ENCODE results near the gene A1CF. TPM values are rescaled to one million over a fixed set of nuclear protein-coding genes. Genes with fewer than 3 reads are reported as not detected.
"Not testable (repeated sequence)": the region's sequence is repeated elsewhere in the genome, so short reads cannot be mapped to it uniquely, and the experiment has no call there.

A1CF gene, protein sequence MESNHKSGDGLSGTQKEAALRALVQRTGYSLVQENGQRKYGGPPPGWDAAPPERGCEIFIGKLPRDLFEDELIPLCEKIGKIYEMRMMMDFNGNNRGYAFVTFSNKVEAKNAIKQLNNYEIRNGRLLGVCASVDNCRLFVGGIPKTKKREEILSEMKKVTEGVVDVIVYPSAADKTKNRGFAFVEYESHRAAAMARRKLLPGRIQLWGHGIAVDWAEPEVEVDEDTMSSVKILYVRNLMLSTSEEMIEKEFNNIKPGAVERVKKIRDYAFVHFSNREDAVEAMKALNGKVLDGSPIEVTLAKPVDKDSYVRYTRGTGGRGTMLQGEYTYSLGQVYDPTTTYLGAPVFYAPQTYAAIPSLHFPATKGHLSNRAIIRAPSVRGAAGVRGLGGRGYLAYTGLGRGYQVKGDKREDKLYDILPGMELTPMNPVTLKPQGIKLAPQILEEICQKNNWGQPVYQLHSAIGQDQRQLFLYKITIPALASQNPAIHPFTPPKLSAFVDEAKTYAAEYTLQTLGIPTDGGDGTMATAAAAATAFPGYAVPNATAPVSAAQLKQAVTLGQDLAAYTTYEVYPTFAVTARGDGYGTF
- under 1 TPM in 2 of 4 donors, not detected in 2; 0.06 to 0.18 TPM for total RNA-seq
- polyA plus RNA-seq, result not detected
- long read RNA-seq, donor 1, result 0 reads
- long read RNA-seq, donor 2, result 0 reads
- long read RNA-seq, donor 3, partial matches to known transcripts, result 0 of 1 reads
- long read RNA-seq, donor 3, other reads (novel, unspliced or antisense), result 1 of 1 reads
- long read RNA-seq, donor 4, result 0 reads

DNA sequence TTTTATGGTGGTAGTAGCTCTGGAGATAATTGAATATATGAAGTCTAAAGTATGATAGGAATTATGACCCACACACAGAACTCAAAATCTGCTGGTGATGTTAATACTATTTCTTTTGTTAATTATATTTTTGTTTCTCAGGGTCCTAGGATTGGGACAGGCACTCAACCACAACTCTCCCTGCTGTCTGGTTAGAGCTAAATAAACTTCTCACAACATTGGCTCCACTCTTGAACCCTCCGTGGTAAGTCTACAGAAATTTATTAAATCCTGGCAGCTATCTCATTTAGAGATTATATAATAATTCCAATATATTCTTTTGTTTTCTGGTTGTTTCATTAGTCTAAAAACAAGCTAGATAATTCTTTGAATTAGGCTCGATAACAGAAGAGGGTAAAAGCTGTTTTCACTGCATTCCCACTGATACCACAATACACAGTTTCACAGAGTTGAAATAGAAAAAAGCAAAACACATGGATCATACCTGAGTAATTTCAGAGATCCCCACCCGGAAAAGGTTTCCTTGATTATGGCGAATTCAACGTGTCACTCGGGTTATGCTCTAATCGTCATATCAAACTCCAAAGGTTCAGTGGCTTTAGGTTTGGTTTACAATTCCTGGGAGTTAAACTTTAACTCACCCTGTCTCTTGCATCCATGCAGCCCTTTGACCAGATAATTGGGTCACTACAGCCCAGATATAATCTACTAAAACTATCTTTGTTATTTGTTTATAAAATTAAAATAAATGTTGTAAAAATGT, at the start of gene A1CF:
Gene A1CF (minus strand): TSS at position 531 of the 763 bp plus-strand sequence. CDS start 25,687 bp downstream, outside the sequence.
- Histone ChIP-seq H3K27ac (ENCODE audit: low read length) (no peak within 1 kb of the TSS), H3K4me1 (ENCODE audit: control insufficient read depth, insufficient read depth, low read length) (no peaks in the 10 kb centered on the region), H3K27me3 (ENCODE audit: control insufficient read depth, insufficient read depth) (no peaks in the 10 kb centered on the region), H3K4me3 (ENCODE audit: low read length) (no peak within 1 kb of the TSS), H3K9me3 (ENCODE audit: control insufficient read depth, low read length) (no peaks in the 10 kb centered on the region)
- intact Hi-C loops (cut with DNase I), result no loop called here
- 78% methylated on average over 7 of the region's 7 CpGs for WGBS
- no peak for ATAC-seq
- no peak for DNase-seq

DNA sequence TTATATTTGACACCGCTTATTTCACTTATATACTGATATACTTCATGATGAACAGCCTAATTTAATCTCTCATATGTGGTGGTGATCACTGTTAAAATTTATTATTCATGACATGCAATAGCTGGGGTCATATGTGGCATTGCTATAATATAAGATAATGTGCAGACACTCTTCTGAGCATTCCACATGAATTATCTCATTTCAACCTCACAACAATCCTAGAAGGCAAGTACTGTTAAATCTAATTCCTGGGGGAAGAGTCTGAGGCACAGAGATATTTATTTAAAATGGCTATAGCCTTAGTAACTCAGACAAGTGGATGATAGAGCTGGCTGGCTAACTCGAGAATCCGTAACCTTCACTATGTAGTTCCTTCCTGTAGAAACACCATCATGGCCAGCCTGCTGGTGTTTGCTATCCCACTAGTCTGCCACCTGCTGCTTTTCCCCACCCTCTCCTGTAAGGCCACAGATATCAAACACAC, 46.6 kb upstream of the A1CF start:
- ATAC-seq (no peak), DNase-seq (no peak)
- Histone ChIP-seq H3K4me1 (ENCODE audit: control insufficient read depth, insufficient read depth, low read length) (no peaks in the 10 kb centered on the region), H3K9me3 (ENCODE audit: control insufficient read depth, low read length) (no peaks in the 10 kb centered on the region), H3K4me3 (ENCODE audit: low read length) (no peak overlapping the region), H3K27ac (ENCODE audit: low read length) (no peak overlapping the region), H3K27me3 (ENCODE audit: control insufficient read depth, insufficient read depth) (no peaks in the 10 kb centered on the region)
- intact Hi-C loops (cut with DNase I), result loop anchor here in 1 of 4 donors (10.0 kb wide), 1 partner anchor 147 kb away; no protein-coding TSS in a partner anchor
- WGBS, result 63% methylated on average over 3 of the region's 3 CpGs

DNA sequence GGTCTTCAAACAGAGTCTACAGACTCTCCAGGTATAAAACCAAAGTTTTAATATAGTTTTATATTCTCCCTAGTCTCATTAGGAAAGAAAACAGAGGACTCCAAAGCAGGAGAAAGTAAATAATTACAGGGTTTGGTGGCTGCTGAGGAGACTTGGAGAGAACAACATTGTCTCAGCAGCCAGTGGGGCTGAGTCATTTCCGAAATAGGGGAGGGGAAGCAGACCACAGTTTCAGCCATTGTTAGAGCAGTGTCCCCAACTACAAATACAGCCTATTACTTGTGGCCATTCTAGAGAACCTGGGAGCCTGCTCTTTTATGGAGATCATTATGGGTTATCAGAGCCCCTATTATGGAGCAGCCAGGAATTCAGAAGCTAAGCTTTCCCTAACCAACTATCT, 44.2 kb upstream of the A1CF start:
- intact Hi-C loops (cut with DNase I), result loop anchor here in 1 of 4 donors (10.0 kb wide), 1 partner anchor 145 kb away; no protein-coding TSS in a partner anchor
- no peak overlapping the region for H3K27ac ChIP-seq (ENCODE audit: low read length)
- DNase-seq (no peak), ATAC-seq (no peak)
- no peaks in the 10 kb centered on the region for H3K4me1 ChIP-seq (ENCODE audit: control insufficient read depth, insufficient read depth, low read length)
- H3K27me3 ChIP-seq (ENCODE audit: control insufficient read depth, insufficient read depth), result no peaks in the 10 kb centered on the region
- no peak overlapping the region for H3K4me3 ChIP-seq (ENCODE audit: low read length)
- H3K9me3 ChIP-seq (ENCODE audit: control insufficient read depth, low read length), result no peaks in the 10 kb centered on the region
- WGBS, result 72% methylated on average over 1 of the region's 1 CpG

DNA sequence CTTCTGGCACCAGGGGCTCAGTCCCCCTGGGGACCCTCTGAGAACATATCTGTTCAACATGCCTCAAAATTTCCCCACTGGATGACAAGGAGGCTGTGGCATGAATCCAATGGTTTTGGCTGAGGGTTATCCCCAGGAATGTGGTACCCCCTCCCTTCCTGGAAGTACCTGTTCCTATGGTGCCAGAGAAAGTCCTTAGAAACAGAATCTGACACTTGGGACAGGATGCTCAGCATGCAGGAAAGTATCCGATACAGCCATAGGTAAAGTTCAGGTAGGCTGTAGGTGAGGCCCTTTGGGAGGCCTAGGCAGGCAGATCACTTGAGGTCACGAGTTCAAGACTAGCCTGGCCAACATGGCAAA, 42.7 kb upstream of the A1CF start:
- no peaks in the 10 kb centered on the region for H3K27me3 ChIP-seq (ENCODE audit: control insufficient read depth, insufficient read depth)
- ATAC-seq (peak; percentile 25 to 29), DNase-seq (no peak)
- H3K4me3 ChIP-seq (ENCODE audit: low read length), result no peak overlapping the region
- H3K27ac ChIP-seq (ENCODE audit: low read length), result peak overlapping the region; percentile 20
- no peaks in the 10 kb centered on the region for H3K9me3 ChIP-seq (ENCODE audit: control insufficient read depth, low read length)
- H3K4me1 ChIP-seq (ENCODE audit: control insufficient read depth, insufficient read depth, low read length), result no peaks in the 10 kb centered on the region
- 43% methylated on average over 2 of the region's 2 CpGs for WGBS
- intact Hi-C loops (cut with DNase I), result no loop called here

DNA sequence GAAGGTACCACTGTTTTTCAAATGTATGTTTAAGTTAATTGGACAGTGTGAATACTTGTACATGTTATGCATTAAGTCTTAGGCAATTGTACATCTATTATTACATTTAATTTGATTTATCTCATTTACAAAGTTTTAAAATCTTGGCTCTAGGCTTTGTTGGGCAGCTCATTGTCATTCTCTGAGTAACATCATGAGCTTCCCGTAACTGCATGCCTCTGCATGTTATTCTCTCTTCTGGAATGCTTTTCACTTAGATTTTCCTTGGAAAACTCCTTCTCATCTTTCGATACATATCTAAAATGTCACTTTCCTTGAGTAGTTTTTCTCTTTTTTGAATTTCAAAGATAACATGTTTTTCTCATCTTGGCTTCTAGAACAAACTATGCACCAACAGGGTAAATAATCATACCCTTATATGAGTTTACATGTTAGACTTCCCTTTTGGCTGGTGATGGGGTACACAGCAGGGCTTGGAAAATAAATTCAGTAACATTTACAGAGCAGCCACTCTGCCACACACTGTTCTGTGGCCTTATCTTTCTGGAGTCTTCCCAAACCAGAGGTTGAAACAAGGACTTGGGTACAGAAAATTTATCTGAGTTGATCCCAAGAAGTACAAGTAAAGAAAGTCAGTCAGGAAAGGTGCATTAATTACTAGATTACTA, 42.2 kb upstream of the A1CF start:
- 64% methylated on average over 2 of the region's 2 CpGs for WGBS
- peak overlapping the region; percentile 20 for H3K27ac ChIP-seq (ENCODE audit: low read length)
- peak; percentile 78 to 83 for ATAC-seq
- no peaks in the 10 kb centered on the region for H3K4me1 ChIP-seq (ENCODE audit: control insufficient read depth, insufficient read depth, low read length)
- H3K4me3 ChIP-seq (ENCODE audit: low read length), result no peak overlapping the region
- no peak for DNase-seq
- H3K27me3 ChIP-seq (ENCODE audit: control insufficient read depth, insufficient read depth), result no peaks in the 10 kb centered on the region
- H3K9me3 ChIP-seq (ENCODE audit: control insufficient read depth, low read length), result no peaks in the 10 kb centered on the region
- intact Hi-C loops (cut with DNase I), result no loop called here

DNA sequence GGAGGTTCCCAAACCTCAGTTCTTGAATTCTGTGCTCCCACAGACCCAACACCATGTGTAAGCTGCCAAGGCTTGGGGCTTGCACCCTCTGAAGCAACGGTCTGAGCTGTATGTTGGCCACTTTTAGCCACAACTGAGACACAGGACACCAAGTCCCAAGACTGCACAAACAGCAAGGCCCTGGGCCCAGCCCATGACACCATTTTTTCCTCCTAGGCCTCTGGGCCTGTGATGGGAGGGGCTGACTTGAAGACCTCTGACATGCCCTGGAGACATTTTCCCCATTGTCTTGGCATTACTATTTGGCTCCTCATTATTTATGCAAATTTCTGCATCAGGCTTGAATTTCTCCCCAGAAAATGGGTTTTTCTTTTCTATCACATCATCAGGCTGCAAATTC, 38.0 kb upstream of the A1CF start:
- H3K4me3 ChIP-seq (ENCODE audit: low read length); DNase-seq; ATAC-seq; intact Hi-C loops (cut with DNase I); H3K4me1 ChIP-seq (ENCODE audit: control insufficient read depth, insufficient read depth, low read length); H3K27me3 ChIP-seq (ENCODE audit: control insufficient read depth, insufficient read depth); H3K9me3 ChIP-seq (ENCODE audit: control insufficient read depth, low read length); H3K27ac ChIP-seq (ENCODE audit: low read length): not testable (repeated sequence)
- WGBS, result 43% methylated on average over 1 of the region's 1 CpG

DNA sequence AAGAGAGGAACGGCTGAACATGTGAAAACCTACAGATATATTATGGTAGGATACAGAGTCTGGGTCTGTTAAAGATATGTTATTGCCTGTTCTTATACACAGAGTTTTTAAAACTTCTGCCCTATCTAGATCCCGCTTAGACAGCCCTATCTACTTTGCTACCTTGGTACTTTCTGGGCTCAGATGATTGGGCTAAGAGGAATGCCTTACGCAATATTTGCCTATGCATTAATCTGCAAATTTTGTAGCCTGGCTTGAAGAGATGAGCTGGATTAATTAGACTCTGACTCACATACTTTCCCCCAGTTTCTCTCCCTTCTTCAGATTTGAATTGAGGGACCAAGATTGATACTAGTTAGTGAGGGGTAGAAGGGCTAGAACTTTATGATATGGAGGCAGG, 33.6 kb upstream of the A1CF start:
- ATAC-seq, result no peak
- Histone ChIP-seq H3K27me3 (ENCODE audit: control insufficient read depth, insufficient read depth) (no peaks in the 10 kb centered on the region), H3K4me1 (ENCODE audit: control insufficient read depth, insufficient read depth, low read length) (no peaks in the 10 kb centered on the region), H3K27ac (ENCODE audit: low read length) (no peak overlapping the region), H3K9me3 (ENCODE audit: control insufficient read depth, low read length) (no peaks in the 10 kb centered on the region), H3K4me3 (ENCODE audit: low read length) (no peak overlapping the region)
- intact Hi-C loops (cut with DNase I), result no loop called here
- DNase-seq, result no peak
- WGBS, result 88% methylated on average over 3 of the region's 3 CpGs

DNA sequence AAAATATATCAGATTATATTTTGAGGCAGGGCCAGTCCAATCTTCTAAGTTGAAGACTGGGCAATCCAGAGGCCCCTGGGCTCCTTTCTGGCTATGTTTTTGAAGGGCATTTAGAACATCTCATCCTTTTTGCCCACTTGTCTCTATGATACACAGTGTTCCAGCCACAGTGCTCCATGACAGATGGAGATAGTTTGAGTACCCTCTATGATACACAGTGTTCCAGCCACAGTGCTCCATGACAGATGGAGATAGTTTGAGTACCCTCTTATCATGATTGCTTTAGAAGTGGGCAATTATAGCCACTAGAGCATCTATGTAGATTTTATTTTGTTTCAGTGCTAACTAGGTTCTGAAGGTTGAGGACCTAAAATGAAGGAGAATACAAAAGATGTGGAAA, 33.1 kb upstream of the A1CF start:
- no peaks in the 10 kb centered on the region for H3K27me3 ChIP-seq (ENCODE audit: control insufficient read depth, insufficient read depth)
- H3K4me1 ChIP-seq (ENCODE audit: control insufficient read depth, insufficient read depth, low read length), result no peaks in the 10 kb centered on the region
- H3K27ac ChIP-seq (ENCODE audit: low read length), result no peak overlapping the region
- DNase-seq (no peak), ATAC-seq (peak in 1 of 2 donors; percentile 89)
- intact Hi-C loops (cut with DNase I), result no loop called here
- H3K9me3 ChIP-seq (ENCODE audit: control insufficient read depth, low read length), result no peaks in the 10 kb centered on the region
- no peak overlapping the region for H3K4me3 ChIP-seq (ENCODE audit: low read length)

DNA sequence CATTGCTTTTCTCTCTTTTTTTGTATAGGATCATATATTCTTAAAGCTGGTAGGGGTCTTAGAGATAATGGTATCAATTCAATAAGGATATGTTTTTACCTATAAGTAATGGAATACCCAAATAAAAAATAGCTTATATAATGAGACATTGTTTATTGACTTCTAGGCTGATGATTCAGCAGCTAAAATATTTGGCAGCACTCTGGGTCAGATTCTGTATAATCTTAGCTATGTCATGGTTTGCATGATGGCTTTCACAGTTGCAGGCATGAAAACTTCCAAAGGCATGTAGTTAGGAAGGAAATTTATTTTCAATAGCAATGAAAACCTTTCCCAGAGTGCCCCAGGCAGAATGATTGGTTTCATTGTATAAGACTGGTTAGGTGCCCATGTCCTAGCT, 32.1 kb upstream of the A1CF start:
- DNase-seq (no peak), ATAC-seq (no peak)
- Histone ChIP-seq H3K4me3 (ENCODE audit: low read length) (no peak overlapping the region), H3K9me3 (ENCODE audit: control insufficient read depth, low read length) (no peaks in the 10 kb centered on the region), H3K27me3 (ENCODE audit: control insufficient read depth, insufficient read depth) (no peaks in the 10 kb centered on the region), H3K4me1 (ENCODE audit: control insufficient read depth, insufficient read depth, low read length) (no peaks in the 10 kb centered on the region), H3K27ac (ENCODE audit: low read length) (no peak overlapping the region)
- intact Hi-C loops (cut with DNase I), result no loop called here

DNA sequence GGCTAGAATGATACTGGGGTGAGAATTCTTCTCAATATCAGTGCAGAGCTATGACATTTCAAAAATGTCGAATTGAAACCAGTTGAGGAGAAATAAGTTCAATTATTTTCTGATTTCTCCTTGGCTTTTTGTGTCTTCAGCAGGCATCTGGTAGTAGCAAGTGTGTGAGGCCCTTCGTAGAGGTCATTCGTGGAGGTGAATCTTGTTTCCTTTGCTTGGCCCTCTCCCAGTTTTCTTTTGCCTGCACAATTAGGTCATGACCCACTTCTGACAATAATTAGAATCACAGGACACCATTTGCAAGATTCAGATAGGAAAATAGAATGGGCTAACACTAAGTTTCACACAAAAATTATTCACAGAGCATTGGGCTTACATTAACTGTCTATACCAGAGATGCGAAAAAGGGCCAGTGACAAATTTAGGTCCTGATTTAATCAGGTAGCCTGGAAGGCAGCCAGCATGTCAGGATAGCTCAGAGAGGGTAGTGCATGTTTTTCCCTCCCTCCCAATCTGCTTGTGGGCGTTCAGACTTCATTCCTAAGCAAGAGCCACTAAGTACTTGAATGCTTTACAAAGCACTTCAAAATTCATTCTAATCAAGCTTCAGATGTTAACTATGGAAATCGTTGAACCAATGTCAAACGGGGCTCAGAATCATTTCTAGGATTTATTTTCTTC, 24.0 kb upstream of the A1CF start:
- WGBS, result 64% methylated on average over 7 of the region's 7 CpGs
- ATAC-seq, result no peak

More for the DNA sequence above, 24.0 kb upstream of the A1CF start:
- peak in 1 of 3 donors; percentile 43 for DNase-seq
- Histone ChIP-seq H3K4me3 (ENCODE audit: low read length) (no peak overlapping the region), H3K27ac (ENCODE audit: low read length) (no peak overlapping the region), H3K4me1 (ENCODE audit: control insufficient read depth, insufficient read depth, low read length) (no peaks in the 10 kb centered on the region), H3K9me3 (ENCODE audit: control insufficient read depth, low read length) (no peaks in the 10 kb centered on the region), H3K27me3 (ENCODE audit: control insufficient read depth, insufficient read depth) (no peaks in the 10 kb centered on the region)
- intact Hi-C loops (cut with DNase I), result no loop called here
